Prostate gland (tissue), 2 donors: ENCODE results near the gene KRT6B.

ENCODE experiments used
- POLR2A ChIP-seq: fragments of 450-650 bp; IDR thresholded peaks from one replicate; pipeline ENCODE4 v1.6.1; 2016; ENCODE audit warnings: antibody characterized with exemption, mild to moderate bottlenecking
- POLR2AphosphoS5 ChIP-seq: sonication (generic); formaldehyde crosslinking; IDR thresholded peaks from one replicate; pipeline ENCODE4 v1.6.1; 2017; ENCODE audit warnings: antibody characterized with exemption
- TF ChIP-seq, protein P1 (sequence below), 4 experiments: fragments of 200-600 bp in 2 of 4; fragments of 450-650 bp in 2 of 4; sonication (generic) in 2 of 4; IDR thresholded peaks; 1 replicate in 3 of 4; 2 replicates in 1 of 4; pipeline ENCODE4 v1.5.1; 2016 to 2019; ENCODE audit warnings: antibody characterized with exemption in 4 of 4, mild to moderate bottlenecking in 2 of 4, moderate library complexity in 2 of 4

DNA sequence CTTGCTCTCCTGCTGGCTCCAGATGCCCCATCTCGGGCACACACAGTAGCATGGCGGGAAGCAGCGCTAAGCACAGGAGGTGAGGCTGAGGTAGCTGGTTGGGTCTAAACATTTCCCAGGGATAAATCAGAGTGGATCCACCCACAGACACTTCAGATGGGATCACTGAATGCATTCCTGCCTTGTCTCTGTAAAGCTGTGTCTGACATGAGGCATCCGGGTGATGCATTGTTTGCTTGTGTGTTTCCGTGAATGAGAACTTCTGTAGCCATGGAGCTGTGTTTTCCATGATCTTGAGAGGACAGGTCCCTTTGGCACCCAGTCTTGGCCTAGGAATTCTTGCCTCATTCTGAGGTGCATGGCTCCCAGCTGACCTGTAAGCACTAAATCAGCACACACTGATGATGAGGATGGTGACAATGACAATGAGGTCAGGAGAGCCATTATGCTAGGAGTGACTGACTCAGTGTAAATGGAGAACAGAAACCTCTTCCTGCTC is 11.1 kb downstream of the KRT6B start:
- TF ChIP-seq, protein P1, sequence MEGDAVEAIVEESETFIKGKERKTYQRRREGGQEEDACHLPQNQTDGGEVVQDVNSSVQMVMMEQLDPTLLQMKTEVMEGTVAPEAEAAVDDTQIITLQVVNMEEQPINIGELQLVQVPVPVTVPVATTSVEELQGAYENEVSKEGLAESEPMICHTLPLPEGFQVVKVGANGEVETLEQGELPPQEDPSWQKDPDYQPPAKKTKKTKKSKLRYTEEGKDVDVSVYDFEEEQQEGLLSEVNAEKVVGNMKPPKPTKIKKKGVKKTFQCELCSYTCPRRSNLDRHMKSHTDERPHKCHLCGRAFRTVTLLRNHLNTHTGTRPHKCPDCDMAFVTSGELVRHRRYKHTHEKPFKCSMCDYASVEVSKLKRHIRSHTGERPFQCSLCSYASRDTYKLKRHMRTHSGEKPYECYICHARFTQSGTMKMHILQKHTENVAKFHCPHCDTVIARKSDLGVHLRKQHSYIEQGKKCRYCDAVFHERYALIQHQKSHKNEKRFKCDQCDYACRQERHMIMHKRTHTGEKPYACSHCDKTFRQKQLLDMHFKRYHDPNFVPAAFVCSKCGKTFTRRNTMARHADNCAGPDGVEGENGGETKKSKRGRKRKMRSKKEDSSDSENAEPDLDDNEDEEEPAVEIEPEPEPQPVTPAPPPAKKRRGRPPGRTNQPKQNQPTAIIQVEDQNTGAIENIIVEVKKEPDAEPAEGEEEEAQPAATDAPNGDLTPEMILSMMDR (IDR thresholded peaks at IDR 0.05): no peak
- TF ChIP-seq POLR2A: no peak
- no peak for TF ChIP-seq POLR2AphosphoS5
